ENCODE measurements around the gene GTSF1L.

Gene GTSF1L

GRCh38 chr20:43728686-43729255 is 2.0 kb upstream of the GTSF1L start:
- no peak for ATAC-seq
- H3K4me1 Mint-ChIP-seq = peaks cover 45% of the 10 kb centered on the region

GRCh38 chr20:43727980-43728590 is 1.3 kb upstream of the GTSF1L start:
- Mint-ChIP-seq H3K27me3 (no peaks in the 10 kb centered on the region), H3K27ac (peak overlapping the region; percentile 44), H3K4me3 (no peak overlapping the region), H3K9me3 (no peaks in the 10 kb centered on the region), H3K4me1 (peaks cover 40% of the 10 kb centered on the region), H3K36me3 (no peaks in the 10 kb centered on the region)
- peak; percentile 70 for ATAC-seq

More at GRCh38 chr20:43728686-43729255, 2.0 kb upstream of the GTSF1L start:
- Mint-ChIP-seq H3K27me3 (no peaks in the 10 kb centered on the region), H3K9me3 (no peaks in the 10 kb centered on the region), H3K27ac (peak overlapping the region; percentile 44), H3K4me3 (no peak overlapping the region), H3K36me3 (no peaks in the 10 kb centered on the region)

- H3K9me3 Mint-ChIP-seq = no peaks in the 10 kb centered on the region
- no peak overlapping the region for H3K4me3 Mint-ChIP-seq
- peaks cover 34% of the 10 kb centered on the region for H3K4me1 Mint-ChIP-seq
- no peaks in the 10 kb centered on the region for H3K36me3 Mint-ChIP-seq
- no peak for ATAC-seq
- no peaks in the 10 kb centered on the region for H3K27me3 Mint-ChIP-seq
- no peak overlapping the region for H3K27ac Mint-ChIP-seq
These were observed 469 bp downstream of the GTSF1L start for GRCh38 chr20:43726333-43726732.

GRCh38 chr20:43725666-43726065 is 1.1 kb downstream of the GTSF1L start:
- H3K27me3 Mint-ChIP-seq = no peaks in the 10 kb centered on the region
- no peaks in the 10 kb centered on the region for H3K36me3 Mint-ChIP-seq
- no peaks in the 10 kb centered on the region for H3K9me3 Mint-ChIP-seq
- no peak overlapping the region for H3K27ac Mint-ChIP-seq
- ATAC-seq = no peak
- peaks cover 31% of the 10 kb centered on the region for H3K4me1 Mint-ChIP-seq
- no peak overlapping the region for H3K4me3 Mint-ChIP-seq

- Mint-ChIP-seq H3K27ac (no peak overlapping the region), H3K4me1 (peaks cover 31% of the 10 kb centered on the region), H3K9me3 (no peaks in the 10 kb centered on the region), H3K27me3 (no peaks in the 10 kb centered on the region), H3K36me3 (peaks cover 8% of the 10 kb centered on the region), H3K4me3 (no peak overlapping the region)
- no peak for ATAC-seq
These were observed 2.4 kb downstream of the GTSF1L start for GRCh38 chr20:43724383-43724782.

- H3K4me3 Mint-ChIP-seq = no peak overlapping the region
- H3K27me3 Mint-ChIP-seq = no peaks in the 10 kb centered on the region
- no peak for ATAC-seq
- peaks cover 3% of the 10 kb centered on the region for H3K9me3 Mint-ChIP-seq
- peaks cover 13% of the 10 kb centered on the region for H3K36me3 Mint-ChIP-seq
- H3K4me1 Mint-ChIP-seq = peaks cover 29% of the 10 kb centered on the region
- H3K27ac Mint-ChIP-seq = peak overlapping the region; percentile 58
These were observed 3.1 kb downstream of the GTSF1L start for GRCh38 chr20:43723735-43724134.

- peaks cover 13% of the 10 kb centered on the region for H3K36me3 Mint-ChIP-seq
- H3K4me3 Mint-ChIP-seq = no peak overlapping the region
- H3K27ac Mint-ChIP-seq = no peak overlapping the region
- ATAC-seq = no peak
- peaks cover 3% of the 10 kb centered on the region for H3K9me3 Mint-ChIP-seq
- H3K27me3 Mint-ChIP-seq = no peaks in the 10 kb centered on the region
- H3K4me1 Mint-ChIP-seq = peaks cover 24% of the 10 kb centered on the region
These were observed 3.6 kb downstream of the GTSF1L start for GRCh38 chr20:43723186-43723585.

- peak; percentile 42 for ATAC-seq
- H3K27ac Mint-ChIP-seq = no peak overlapping the region
- no peaks in the 10 kb centered on the region for H3K27me3 Mint-ChIP-seq
- H3K36me3 Mint-ChIP-seq = peaks cover 13% of the 10 kb centered on the region
- peaks cover 20% of the 10 kb centered on the region for H3K4me1 Mint-ChIP-seq
- peaks cover 3% of the 10 kb centered on the region for H3K9me3 Mint-ChIP-seq
- H3K4me3 Mint-ChIP-seq = peak overlapping the region; percentile 36
These were observed 4.7 kb downstream of the GTSF1L start for GRCh38 chr20:43722153-43722505.

- no peak overlapping the region for H3K27ac Mint-ChIP-seq
These were observed 5.2 kb downstream of the GTSF1L start for GRCh38 chr20:43721429-43722152.

GRCh38 chr20:43721097-43721428 is 5.7 kb downstream of the GTSF1L start:
- ATAC-seq = no peak
- H3K9me3 Mint-ChIP-seq = peaks cover 3% of the 10 kb centered on the region
- H3K4me3 Mint-ChIP-seq = no peak overlapping the region
- peaks cover 20% of the 10 kb centered on the region for H3K4me1 Mint-ChIP-seq
- H3K36me3 Mint-ChIP-seq = peaks cover 13% of the 10 kb centered on the region
- no peaks in the 10 kb centered on the region for H3K27me3 Mint-ChIP-seq
- peak overlapping the region; percentile 11 for H3K27ac Mint-ChIP-seq

More at GRCh38 chr20:43721429-43722152, 5.2 kb downstream of the GTSF1L start:
- Mint-ChIP-seq H3K36me3 (peaks cover 13% of the 10 kb centered on the region), H3K9me3 (peaks cover 3% of the 10 kb centered on the region), H3K4me1 (peaks cover 20% of the 10 kb centered on the region), H3K4me3 (peak overlapping the region; percentile 36), H3K27me3 (no peaks in the 10 kb centered on the region)
- ATAC-seq = peak; percentile 10

- Mint-ChIP-seq H3K27ac (peak overlapping the region; percentile 11), H3K4me1 (peaks cover 20% of the 10 kb centered on the region), H3K27me3 (no peaks in the 10 kb centered on the region), H3K4me3 (no peak overlapping the region), H3K36me3 (peaks cover 20% of the 10 kb centered on the region), H3K9me3 (peaks cover 3% of the 10 kb centered on the region)
- ATAC-seq = no peak
These were observed 6.8 kb downstream of the GTSF1L start for GRCh38 chr20:43720007-43720406.

GRCh38 chr20:43717616-43717995 is 9.2 kb downstream of the GTSF1L start:
- H3K4me3 Mint-ChIP-seq = no peak overlapping the region
- peaks cover 22% of the 10 kb centered on the region for H3K36me3 Mint-ChIP-seq
- H3K27me3 Mint-ChIP-seq = no peaks in the 10 kb centered on the region
- no peak for ATAC-seq
- H3K27ac Mint-ChIP-seq = no peak overlapping the region
- peaks cover 11% of the 10 kb centered on the region for H3K4me1 Mint-ChIP-seq
- peaks cover 3% of the 10 kb centered on the region for H3K9me3 Mint-ChIP-seq

GRCh38 chr20:43716757-43717615 is 9.8 kb downstream of the GTSF1L start:
- ATAC-seq = no peak
- peaks cover 22% of the 10 kb centered on the region for H3K36me3 Mint-ChIP-seq
- H3K27ac Mint-ChIP-seq = no peak overlapping the region
- H3K9me3 Mint-ChIP-seq = peaks cover 3% of the 10 kb centered on the region
- H3K27me3 Mint-ChIP-seq = no peaks in the 10 kb centered on the region
- no peak overlapping the region for H3K4me3 Mint-ChIP-seq
- H3K4me1 Mint-ChIP-seq = peaks cover 8% of the 10 kb centered on the region

- no peaks in the 10 kb centered on the region for H3K27me3 Mint-ChIP-seq
- H3K4me3 Mint-ChIP-seq = no peak overlapping the region
- H3K4me1 Mint-ChIP-seq = peaks cover 14% of the 10 kb centered on the region
- H3K27ac Mint-ChIP-seq = no peak overlapping the region
- ATAC-seq = no peak
- peaks cover 3% of the 10 kb centered on the region for H3K9me3 Mint-ChIP-seq
- H3K36me3 Mint-ChIP-seq = peaks cover 22% of the 10 kb centered on the region
These were observed 10.7 kb downstream of the GTSF1L start for GRCh38 chr20:43716123-43716522.

GRCh38 chr20:43715511-43715910 is 11.3 kb downstream of the GTSF1L start:
- peaks cover 21% of the 10 kb centered on the region for H3K4me1 Mint-ChIP-seq
- no peaks in the 10 kb centered on the region for H3K27me3 Mint-ChIP-seq
- H3K9me3 Mint-ChIP-seq = peaks cover 3% of the 10 kb centered on the region
- no peak overlapping the region for H3K27ac Mint-ChIP-seq
- ATAC-seq = no peak
- no peak overlapping the region for H3K4me3 Mint-ChIP-seq
- H3K36me3 Mint-ChIP-seq = peaks cover 22% of the 10 kb centered on the region

Measured in stimulated activated memory B cell treated with anti-CD40 and anti-IgM and Interleukin-4, amounts not matched to agents 10 μg/mL and 1 μg/mL and 100 μg/mL, for 72 hours (primary cell).